Erythroblast (primary cell): Measurements from ENCODE around the gene FES.

Experiments
- DNase-seq, 2 experiments: peaks; one replicate each; lab custom pipeline; 2025; lab: John Stamatoyannopoulos, UW
- GATA1 ChIP-seq: IDR thresholded peaks from 2 replicates; pipeline ENCODE4 v1.6.1; 2011; ENCODE audit warnings: low read depth, mild to moderate bottlenecking, control low read depth, low read length, moderate library complexity
- POLR2A ChIP-seq: IDR thresholded peaks from 2 replicates; pipeline ENCODE4 v1.6.1; 2011; ENCODE audit warnings: mild to moderate bottlenecking, low read length

FES gene

DNA sequence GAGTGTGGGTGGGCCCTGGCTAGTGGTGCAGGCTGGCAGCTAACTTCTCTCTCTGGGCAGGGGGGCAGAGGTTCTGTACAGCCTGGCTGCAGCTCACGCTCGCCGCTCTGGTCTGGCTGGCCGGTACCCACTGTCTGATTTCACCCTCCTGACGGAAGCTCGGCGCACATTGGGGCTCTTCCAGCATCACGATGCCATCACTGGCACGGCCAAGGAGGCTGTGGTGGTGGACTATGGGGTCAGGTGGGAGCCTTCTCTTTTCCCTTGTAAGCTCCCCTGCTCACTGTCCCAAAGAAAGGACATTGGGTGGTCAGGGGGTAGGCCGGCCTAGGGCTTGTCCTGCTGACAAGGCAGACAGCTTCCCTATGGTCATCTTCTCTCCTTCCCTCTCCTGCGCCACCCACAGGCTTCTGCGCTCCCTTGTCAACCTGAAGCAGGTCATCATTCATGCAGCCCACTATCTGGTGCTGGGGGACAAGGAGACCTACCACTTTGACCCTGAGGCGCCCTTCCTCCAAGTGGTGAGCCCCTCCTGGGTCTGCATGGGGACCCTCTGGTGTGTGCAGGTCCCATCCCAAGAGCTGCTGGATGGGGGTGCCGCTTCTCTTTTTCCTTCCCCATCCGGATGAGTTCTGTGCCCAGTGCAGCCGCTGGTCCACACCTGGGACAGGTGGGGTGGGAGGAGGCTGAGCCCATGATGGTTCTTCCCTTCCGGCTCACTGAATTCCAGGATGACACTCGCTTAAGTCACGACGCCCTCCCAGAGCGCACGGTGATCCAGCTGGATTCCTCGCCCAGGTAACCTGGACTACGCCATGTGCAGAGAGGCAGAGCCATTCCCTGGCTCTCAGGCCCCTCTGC is 26.4 kb downstream of the FES start:
- no peak for DNase-seq
- TF ChIP-seq GATA1 (no peak), POLR2A (no peak)

- no peak for TF ChIP-seq GATA1
- TF ChIP-seq POLR2A = no peak
- no peak for DNase-seq
These were observed 27.0 kb downstream of the FES start for GRCh38 chr15:90911302-90911623.

DNA sequence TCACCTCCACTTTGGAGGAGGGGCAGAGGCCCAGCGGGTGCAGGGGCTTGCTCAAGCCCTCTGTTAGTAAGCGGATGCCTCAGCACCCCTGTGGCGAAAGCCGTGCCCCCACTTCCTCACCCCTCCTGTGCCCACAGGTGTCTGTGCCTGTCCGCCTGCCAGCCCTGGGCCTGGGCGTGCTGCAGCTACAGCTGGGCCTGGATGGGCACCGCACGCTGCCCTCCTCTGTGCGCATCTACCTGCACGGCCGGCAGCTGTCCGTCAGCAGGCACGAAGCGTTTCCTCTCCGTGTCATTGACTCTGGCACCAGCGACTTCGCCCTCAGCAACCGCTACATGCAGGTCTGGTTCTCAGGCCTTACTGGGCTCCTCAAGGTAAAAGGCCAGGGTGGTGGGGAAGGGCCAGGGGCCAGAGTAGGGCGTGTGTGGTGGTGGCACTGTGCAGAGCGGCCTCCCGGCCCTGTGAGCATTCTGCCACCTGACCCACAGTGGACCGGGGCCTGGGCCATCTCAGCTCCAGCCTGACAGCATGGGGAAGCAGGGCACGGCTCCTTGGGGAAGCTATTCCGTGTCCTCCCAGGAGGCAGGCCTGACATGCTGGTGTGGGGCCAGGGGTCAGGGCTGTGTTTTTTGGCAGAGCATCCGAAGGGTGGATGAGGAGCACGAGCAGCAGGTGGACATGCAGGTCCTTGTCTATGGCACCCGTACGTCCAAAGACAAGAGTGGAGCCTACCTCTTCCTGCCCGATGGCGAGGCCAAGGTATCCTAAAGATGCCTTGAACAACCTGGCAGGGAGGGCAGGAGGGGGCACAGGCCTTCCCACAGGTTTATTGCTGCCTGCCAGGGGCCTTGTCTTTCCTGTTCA is 27.8 kb downstream of the FES start:
- no peak for TF ChIP-seq GATA1
- TF ChIP-seq POLR2A = no peak
- DNase-seq = no peak

DNA sequence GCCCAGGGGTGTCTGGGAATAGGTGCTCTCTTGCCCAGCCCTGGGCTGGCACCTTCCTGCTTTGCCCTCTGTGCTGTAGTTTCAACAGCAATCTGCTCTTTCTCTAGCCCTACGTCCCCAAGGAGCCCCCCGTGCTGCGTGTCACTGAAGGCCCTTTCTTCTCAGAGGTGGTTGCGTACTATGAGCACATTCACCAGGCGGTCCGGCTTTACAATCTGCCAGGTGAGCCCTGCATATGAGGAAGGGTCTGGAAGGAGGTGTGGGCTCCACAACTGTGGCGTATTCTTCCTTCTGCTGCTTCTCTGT is 28.4 kb downstream of the FES start:
- TF ChIP-seq POLR2A (no peak), GATA1 (no peak)
- DNase-seq = no peak

DNA sequence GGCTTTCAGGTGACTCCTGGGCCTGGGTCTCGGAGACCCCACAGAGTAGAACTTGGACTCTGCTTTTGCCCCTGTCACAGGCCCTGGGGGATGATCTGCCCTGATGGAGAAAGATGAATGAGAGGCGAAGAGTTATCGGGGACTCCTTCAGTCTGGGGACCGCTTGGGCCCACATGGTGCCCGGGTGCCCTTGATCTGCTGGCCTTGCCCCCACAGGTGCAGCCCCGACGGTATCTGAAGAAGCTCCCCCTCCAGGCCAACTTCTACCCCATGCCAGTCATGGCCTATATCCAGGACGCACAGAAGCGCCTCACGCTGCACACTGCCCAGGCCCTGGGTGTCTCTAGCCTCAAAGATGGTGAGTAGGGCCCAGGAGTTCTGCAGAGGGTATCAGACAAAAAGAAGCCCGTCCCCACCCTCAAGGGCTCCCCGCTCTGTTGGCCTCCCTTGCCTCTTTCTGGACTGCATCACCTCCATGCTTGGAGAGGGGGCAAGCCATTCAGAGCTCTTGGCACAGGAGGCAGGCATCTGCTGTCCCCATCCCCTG is 29.2 kb downstream of the FES start:
- no peak for DNase-seq
- TF ChIP-seq GATA1 = no peak
- TF ChIP-seq POLR2A = no peak

DNA sequence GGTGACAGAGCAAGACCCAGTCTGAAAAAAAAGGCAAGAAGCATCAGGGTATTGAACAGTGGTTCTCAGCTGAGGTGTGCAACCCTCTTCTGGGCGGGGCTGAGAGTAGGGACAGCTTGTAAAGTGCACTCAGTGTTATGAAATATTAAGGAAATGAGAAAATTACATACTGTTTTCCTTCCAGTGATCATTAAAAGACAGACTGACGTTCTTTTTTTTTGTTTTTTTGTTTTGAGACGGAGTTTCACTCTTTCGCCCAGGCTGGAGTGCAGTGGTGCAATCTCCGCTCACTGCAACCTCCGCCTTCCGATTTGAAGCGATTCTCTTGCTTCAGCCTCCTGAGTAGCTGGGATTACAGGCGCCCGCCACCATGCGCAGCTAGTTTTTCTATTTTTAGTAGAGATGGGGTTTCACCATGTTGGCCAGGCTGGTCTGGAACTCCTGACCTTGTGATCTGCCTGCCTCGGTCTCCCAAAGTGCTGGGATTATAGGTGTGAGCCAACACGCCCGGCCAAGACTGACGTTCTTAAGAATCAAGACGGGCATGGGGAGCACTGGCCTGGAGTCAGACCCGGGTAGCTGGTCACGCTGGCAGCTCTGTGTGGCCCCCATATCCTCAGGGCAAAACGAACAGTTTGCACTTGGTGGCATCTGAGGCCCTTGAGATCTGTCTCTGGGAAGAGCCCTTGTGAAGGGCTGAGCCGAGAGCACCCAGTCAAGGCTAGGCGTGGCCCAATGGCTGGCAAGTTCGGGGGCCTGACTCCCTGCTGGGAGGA is 30.2 kb downstream of the FES start:
- no peak for DNase-seq

GRCh38 chr15:90915216-90915807 is 31.0 kb downstream of the FES start:
- DNase-seq = no peak
- TF ChIP-seq GATA1 (no peak), POLR2A (no peak)

More for the DNA sequence above, 30.2 kb downstream of the FES start:
- TF ChIP-seq POLR2A (no peak), GATA1 (no peak)

GRCh38 chr15:90915808-90916440 is 31.6 kb downstream of the FES start:
- DNase-seq = no peak
- TF ChIP-seq GATA1 (no peak), POLR2A (no peak)

- TF ChIP-seq POLR2A = no peak
- TF ChIP-seq GATA1 = no peak
- no peak for DNase-seq
These were observed 32.2 kb downstream of the FES start for GRCh38 chr15:90916461-90916860.

GRCh38 chr15:90917569-90917968 is 33.3 kb downstream of the FES start:
- TF ChIP-seq GATA1 = no peak
- TF ChIP-seq POLR2A = peak; percentile 22
- no peak for DNase-seq

DNA sequence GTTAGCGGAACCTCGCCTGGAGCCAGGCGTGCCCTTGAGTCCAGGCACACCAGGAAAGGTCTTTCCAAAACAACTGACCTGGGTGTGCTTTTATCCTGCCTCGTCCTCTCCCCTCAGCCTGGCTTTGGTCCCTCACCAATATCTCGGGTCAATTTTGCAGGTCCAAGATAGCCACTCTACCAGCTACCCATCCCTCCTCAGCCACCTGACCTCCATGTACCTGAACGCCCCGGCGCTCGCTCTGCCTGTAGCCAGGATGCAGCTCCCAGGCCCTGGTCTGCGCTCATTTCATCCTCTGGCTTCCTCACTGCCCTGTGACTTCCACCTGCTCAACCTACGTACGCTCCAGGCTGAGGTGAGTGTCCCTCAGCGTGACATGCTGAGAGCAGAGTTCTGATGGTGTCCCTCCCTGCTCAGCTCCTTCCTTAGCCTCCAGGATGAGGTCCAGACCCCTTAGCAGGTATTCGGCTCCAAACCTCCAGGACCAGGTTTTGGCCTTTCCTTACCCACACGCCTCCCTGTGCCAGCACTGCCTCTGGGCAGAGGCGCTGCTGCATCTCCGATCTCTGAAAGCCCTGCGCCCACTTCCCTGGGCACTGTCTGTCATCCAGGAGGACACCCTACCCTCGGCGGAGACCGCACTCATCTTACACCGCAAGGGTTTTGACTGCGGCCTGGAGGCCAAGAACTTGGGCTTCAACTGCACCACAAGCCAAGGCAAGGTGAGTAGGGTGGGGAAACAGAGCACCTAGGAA is 33.9 kb downstream of the FES start:
- DNase-seq = no peak
- TF ChIP-seq POLR2A (no peak), GATA1 (no peak)

GRCh38 chr15:90918835-90919234 is 34.5 kb downstream of the FES start:
- no peak for TF ChIP-seq GATA1
- no peak for TF ChIP-seq POLR2A
- no peak for DNase-seq
